NCI-H2227 (cell line): ENCODE measurements around the gene SLC25A25.
"Not testable (repeated sequence)": the region's sequence is repeated elsewhere in the genome, so short reads cannot be mapped to it uniquely, and the experiment has no call there.

Source experiments
- DNase-seq: peaks from one replicate; lab custom pipeline; 2025; ENCODE audit not compliant: unreplicated experiment; lab: John Stamatoyannopoulos, UW

Gene SLC25A25

GRCh38 chr9:128108269-128109049 lies 40.4 kb downstream of the SLC25A25 start:
- DNase-seq: no peak

GRCh38 chr9:128109050-128109709 lies 41.1 kb downstream of the SLC25A25 start:
- DNase-seq: no peak

- DNase-seq: not testable (repeated sequence)
Measured at GRCh38 chr9:128111726-128112125, 43.7 kb downstream of the SLC25A25 start.

- DNase-seq: no peak
Measured at GRCh38 chr9:128113526-128114325, 45.7 kb downstream of the SLC25A25 start.

GRCh38 chr9:128114326-128115186 lies 46.5 kb downstream of the SLC25A25 start:
- no peak for DNase-seq

GRCh38 chr9:128115187-128116103 lies 47.4 kb downstream of the SLC25A25 start:
- no peak for DNase-seq

- no peak for DNase-seq
Measured at GRCh38 chr9:128116104-128117083, 48.4 kb downstream of the SLC25A25 start.

GRCh38 chr9:128117613-128118471 lies 49.8 kb downstream of the SLC25A25 start:
- peak; percentile 91 for DNase-seq

GRCh38 chr9:128118472-128118857 lies 50.4 kb downstream of the SLC25A25 start:
- DNase-seq: no peak

GRCh38 chr9:128118971-128119665 lies 51.1 kb downstream of the SLC25A25 start:
- DNase-seq: no peak

- no peak for DNase-seq
Measured at GRCh38 chr9:128120061-128120740, 52.2 kb downstream of the SLC25A25 start.

GRCh38 chr9:128120741-128121465 lies 52.9 kb downstream of the SLC25A25 start:
- no peak for DNase-seq

GRCh38 chr9:128121466-128121810 lies 53.4 kb downstream of the SLC25A25 start:
- no peak for DNase-seq

- DNase-seq: no peak
Measured at GRCh38 chr9:128121924-128122808, 54.1 kb downstream of the SLC25A25 start.

GRCh38 chr9:128122809-128123175 lies 54.8 kb downstream of the SLC25A25 start:
- no peak for DNase-seq
